NT2/D1 (cell line): ENCODE results near the gene COTL1.

ENCODE experiments used
- SUZ12 ChIP-seq: IDR thresholded peaks from 2 replicates; pipeline ENCODE4 v1.6.1; 2011; ENCODE audit not compliant: insufficient read length, insufficient read depth; ENCODE audit errors: extremely low read depth
- YY1 ChIP-seq: IDR thresholded peaks from 2 replicates; pipeline ENCODE4 v1.6.1; 2011; ENCODE audit not compliant: insufficient read length, insufficient read depth
- ZNF274 ChIP-seq: IDR thresholded peaks from 2 replicates; pipeline ENCODE4 v1.6.1; 2011; ENCODE audit warnings: mild to moderate bottlenecking, low read depth, low read length

DNA sequence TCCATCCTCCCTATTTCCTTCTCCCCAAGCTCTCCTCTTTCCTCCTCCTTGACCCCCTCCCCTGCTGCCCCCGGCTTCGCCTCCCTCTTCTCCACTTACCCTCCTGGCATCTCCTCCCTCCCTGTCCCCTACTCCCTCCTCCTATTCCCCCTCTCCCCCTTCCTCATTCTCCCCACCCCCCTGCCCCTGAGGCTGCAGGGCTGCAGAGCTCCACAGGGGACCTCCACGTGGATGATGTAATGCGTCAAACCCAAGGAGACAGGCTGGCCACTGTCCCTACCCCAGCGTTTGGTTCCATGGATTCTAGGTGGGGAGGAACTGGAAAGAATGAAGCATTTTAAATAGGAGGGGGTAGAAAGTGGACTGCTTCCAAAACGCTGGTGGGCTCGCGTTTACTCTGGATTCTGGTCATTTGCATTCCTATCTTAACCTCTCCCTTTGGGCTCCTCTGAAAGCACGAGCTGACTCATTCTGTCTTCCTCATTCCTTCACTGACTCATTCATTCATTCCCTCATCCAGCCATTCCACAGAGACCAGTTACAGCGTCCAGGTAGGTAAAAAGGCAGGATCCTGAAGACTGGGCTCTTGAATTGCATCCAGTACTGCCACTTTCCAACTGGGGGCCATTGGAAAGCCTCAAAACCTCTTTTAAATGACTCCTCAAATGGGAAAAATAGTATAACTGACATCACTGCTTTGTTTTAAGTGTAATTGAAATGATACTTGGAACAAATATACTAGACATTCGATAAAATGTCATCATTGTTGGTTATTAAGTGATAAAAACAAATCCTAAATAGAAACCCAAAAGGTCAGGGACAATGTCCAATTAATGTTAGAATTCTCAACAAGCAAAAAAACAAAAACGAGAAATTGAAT lies 943 bp upstream of the COTL1 start:
- no peak for TF ChIP-seq ZNF274
- TF ChIP-seq SUZ12: no peak
- TF ChIP-seq YY1: no peak
